HG03095 (cell line): ENCODE measurements around the gene SLC11A1.
A peak's percentile ranks its signal among the peaks of the same experiment; 100 is the strongest.

ENCODE experiments used
- ATAC-seq: cut with Tn5 transposase; IDR thresholded peaks from one replicate; pipeline ENCODE4 v1.9.1; 2021; ENCODE audit warnings: moderate library complexity; ENCODE audit not compliant: unreplicated experiment

Gene SLC11A1

GRCh38 chr2:218366621-218367414, 15.3 kb upstream of the SLC11A1 start:
- ATAC-seq = no peak

- peak; percentile 95 for ATAC-seq
These were observed 14.5 kb upstream of the SLC11A1 start for GRCh38 chr2:218367415-218368149.

GRCh38 chr2:218368150-218368528, 13.9 kb upstream of the SLC11A1 start:
- no peak for ATAC-seq

- ATAC-seq = no peak
These were observed 13.4 kb upstream of the SLC11A1 start for GRCh38 chr2:218368621-218369153.

DNA sequence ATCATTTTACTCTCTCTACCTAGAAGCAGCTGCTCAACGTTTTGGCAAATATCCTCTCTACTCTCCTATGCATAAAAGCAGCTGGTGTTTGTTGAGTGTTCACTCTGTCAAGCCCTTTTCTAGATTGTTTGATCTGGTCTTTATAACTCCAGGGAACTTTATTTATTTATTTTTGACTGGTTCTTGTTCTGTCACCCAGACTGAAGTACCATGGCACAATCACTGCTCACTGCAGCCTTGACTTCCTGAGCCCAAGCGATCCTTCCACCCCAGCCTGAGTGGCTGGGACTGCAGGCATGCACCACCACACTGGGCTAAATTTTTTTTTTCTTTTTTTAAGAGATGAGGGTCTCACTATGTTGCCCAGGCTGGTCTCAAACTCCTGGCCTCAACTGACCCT, 12.7 kb upstream of the SLC11A1 start:
- no peak for ATAC-seq

GRCh38 chr2:218370410-218371063, 11.5 kb upstream of the SLC11A1 start:
- ATAC-seq = no peak

GRCh38 chr2:218371983-218372350, 10.1 kb upstream of the SLC11A1 start:
- ATAC-seq = no peak

DNA sequence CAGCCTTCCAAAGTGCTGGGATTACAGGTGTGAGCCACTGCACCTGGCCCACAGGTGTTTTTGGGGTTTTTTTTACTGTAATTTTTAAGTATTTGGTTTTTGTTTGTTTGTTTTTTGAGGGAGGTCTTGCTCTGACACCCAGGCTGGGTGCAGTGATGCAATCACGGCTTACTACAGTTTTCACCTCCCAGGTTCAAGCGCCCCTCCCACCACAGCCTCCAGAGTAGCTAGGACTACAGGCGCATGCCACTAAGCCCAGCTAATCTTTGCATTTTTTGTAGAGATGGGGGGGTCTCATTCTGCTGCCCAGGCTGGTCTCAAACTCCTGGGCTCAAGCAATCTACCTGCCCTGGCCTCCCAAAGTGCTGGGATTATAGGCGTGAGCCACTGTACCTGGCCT, 7.3 kb upstream of the SLC11A1 start:
- no peak for ATAC-seq

GRCh38 chr2:218375212-218375611, 6.9 kb upstream of the SLC11A1 start:
- ATAC-seq = no peak

GRCh38 chr2:218378053-218378452, 4.0 kb upstream of the SLC11A1 start:
- no peak for ATAC-seq

DNA sequence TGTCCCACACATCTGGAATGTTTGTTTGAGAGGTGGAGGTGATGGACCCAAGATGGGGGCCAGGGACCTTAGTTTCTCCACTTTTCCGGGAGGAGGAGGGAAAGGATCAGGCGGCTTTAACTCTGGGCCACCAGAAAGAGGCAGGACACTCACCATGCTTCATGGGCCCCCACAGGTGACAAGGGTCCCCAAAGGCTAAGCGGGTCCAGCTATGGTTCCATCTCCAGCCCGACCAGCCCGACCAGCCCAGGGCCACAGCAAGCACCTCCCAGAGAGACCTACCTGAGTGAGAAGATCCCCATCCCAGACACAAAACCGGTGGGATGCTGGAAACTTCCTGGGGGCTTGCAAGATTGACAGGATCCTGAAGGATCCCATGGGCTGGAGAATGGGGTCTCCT, 712 bp downstream of the SLC11A1 start:
- no peak for ATAC-seq

GRCh38 chr2:218383892-218384519, 1.9 kb downstream of the SLC11A1 start:
- ATAC-seq = no peak

DNA sequence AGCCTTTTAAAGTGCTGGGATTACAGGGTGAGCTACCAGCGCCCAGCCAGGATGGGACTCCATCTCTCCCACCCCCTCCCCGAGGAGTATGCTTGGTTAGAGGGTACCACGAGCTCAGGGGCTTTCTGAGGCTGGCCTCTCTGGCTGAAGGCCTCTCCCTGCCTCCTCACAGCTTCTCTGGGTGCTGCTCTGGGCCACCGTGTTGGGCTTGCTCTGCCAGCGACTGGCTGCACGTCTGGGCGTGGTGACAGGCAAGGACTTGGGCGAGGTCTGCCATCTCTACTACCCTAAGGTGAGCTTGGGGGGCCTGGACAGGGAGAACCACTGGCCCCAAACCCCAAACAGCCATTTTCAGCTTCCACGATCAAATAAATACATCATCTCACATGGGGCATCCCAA, 2.9 kb downstream of the SLC11A1 start:
- no peak for ATAC-seq

DNA sequence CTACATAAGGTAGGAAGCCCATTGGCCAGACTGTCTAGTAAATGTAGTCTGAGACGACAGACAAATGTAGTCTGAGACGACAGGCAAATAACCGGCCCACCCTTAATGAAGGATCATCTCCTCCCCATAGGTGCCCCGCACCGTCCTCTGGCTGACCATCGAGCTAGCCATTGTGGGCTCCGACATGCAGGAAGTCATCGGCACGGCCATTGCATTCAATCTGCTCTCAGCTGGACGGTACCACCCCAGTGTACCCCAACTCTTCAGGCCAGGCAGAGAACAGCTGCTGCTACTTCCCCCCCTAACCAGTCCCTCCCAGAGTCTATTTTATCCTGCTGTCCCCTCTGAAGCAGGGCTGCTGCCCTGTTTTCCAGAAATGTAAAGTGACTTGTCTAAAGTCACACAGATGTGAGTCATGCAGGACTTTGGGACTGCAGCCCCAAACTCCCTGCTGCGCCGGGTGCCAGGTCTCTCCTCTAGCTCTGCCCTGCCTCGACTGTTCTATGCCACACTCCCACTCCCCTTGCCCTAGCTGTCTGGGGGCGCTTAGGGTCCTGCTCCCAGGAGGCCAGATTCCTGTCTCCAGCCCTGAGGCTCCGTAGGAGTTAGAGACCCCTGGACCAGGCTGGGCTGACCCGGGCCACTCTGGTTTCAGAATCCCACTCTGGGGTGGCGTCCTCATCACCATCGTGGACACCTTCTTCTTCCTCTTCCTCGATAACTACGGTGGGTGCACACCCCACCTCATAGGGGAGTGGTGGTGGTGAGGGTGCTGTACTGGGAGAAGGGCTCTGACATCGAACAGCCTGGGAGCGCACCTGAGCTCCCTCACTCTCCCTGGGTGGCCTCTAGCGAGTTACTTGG, 4.7 kb downstream of the SLC11A1 start:
- ATAC-seq = no peak

- ATAC-seq = no peak
These were observed 5.5 kb downstream of the SLC11A1 start for GRCh38 chr2:218387369-218388194.

DNA sequence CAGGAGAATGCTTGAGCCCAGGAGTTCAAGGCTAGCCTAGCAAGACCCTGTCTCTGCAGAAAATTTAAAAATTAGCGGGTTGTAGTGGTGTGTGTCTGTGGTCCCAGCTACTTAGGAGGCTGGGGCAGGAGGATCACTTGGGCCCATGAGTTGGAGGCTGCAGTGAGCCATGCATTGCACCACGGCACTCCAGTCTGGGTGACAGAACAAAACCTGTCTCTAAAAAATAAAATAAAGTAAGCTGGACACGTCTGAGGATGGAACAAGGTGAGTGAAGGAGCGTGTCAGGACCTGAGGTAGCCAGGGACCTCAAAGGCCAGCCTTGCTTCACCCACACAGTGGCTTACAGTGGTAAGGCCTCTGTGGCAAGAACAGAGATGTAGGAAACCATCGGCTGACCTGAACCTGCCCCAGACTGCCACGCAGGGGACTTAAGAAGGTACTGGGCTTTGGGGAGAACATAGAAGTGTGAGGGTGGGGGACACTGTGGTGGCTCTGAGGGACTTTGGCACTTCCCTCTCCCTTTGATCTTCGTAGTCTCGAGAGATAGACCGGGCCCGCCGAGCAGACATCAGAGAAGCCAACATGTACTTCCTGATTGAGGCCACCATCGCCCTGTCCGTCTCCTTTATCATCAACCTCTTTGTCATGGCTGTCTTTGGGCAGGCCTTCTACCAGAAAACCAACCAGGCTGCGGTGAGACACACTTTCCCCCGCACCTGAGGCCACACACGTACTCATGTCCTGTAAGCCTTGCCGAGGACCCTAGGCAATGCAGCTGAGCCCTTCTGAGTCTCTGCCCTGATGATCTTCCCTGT, 7.5 kb downstream of the SLC11A1 start:
- ATAC-seq = no peak

DNA sequence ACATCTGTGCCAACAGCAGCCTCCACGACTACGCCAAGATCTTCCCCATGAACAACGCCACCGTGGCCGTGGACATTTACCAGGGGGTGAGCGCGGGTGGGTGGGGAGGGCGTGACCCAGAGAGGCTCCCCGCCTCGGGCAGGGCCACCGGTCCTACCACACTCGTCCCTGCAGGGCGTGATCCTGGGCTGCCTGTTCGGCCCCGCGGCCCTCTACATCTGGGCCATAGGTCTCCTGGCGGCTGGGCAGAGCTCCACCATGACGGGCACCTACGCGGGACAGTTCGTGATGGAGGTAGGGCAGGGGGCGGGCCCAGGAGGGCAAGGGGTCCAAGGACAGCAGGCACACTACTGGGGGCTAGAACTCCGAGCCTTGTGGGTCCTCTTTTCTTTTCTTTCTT, 9.1 kb downstream of the SLC11A1 start:
- ATAC-seq = no peak

- no peak for ATAC-seq
These were observed 10.4 kb downstream of the SLC11A1 start for GRCh38 chr2:218392459-218392858.
